HCT116 (cell line): Measurements from ENCODE around the gene ESYT3. TPM values are rescaled to one million over a fixed set of nuclear protein-coding genes. Genes with fewer than 3 reads are reported as not detected.

Experiments used
- ATAC-seq: fragments of 200-7000 bp; cut with Tn5 transposase; 2 replicates; pipeline ENCODE4 v1.9.1; 2020; ENCODE audit warnings: mild to moderate bottlenecking, moderate library complexity
- BruUV-seq: library from RNA; stranded (reverse); fragments of 400-500 nt; replicated peaks from 2 replicates; lab custom pipeline; 2021; lab: Mats Ljungman, UMichigan
- CTCF ChIA-PET: fragments of 300-600 bp; sonication (Branson Sonifier 250); formaldehyde crosslinking; loops from one replicate; lab custom pipeline; 2021; ENCODE audit warnings: antibody characterized with exemption; lab: Charles Lee
- POLR2A ChIA-PET: fragments of 300-600, 350-600 bp; sonication (Branson Sonifier 250); formaldehyde crosslinking; loops from one replicate; lab custom pipeline; 2021; ENCODE audit warnings: antibody characterized with exemption; lab: Charles Lee
- RAD21 ChIA-PET, 2 experiments: fragments of 300-600 bp; sonication (Branson Sonifier 250); formaldehyde crosslinking; loops; one replicate each; lab custom pipeline; 2023; ENCODE audit warnings: low total read pairs in 2 of 2; ENCODE audit not compliant: uncharacterized antibody in 2 of 2, unreplicated experiment in 2 of 2, low non-redundant PET in 1 of 2; lab: Charles Lee
- DNase-seq: peaks from one replicate; pipeline ENCODE4 v3.0.0-alpha.2; 2010; ENCODE audit warnings: low read depth, low spot score
- H2AFZ ChIP-seq: fragments of 200-600 bp; shearing (Covaris generic), sonication (generic); 2 replicates; pipeline ENCODE4 v1.6.1; 2017; ENCODE audit warnings: low read depth, mixed run types, mixed read lengths, antibody characterized with exemption, low read length; ENCODE audit not compliant: poor library complexity, severe bottlenecking
- H3K27ac ChIP-seq: 2 replicates; pipeline ENCODE4 v1.5.1; 2012; ENCODE audit warnings: low read depth, low read length
- H3K27me3 ChIP-seq: fragments of 200-600 bp; sonication (generic); 2 replicates; pipeline ENCODE4 v1.6.1; 2016; ENCODE audit warnings: mixed run types, low read length, mixed read lengths; ENCODE audit not compliant: insufficient read depth
- H3K36me3 ChIP-seq, 2 experiments: fragments of 200-500 bp in 1 of 2; fragments of 200-600 bp in 1 of 2; sonication (Bioruptor generic) in 1 of 2; sonication (generic) in 1 of 2; 2 replicates each; pipeline versions ENCODE4 v1.5.1 to v1.6.1; 2014 to 2016; ENCODE audit warnings: low read length in 2 of 2, inconsistent platforms in 1 of 2, mixed read lengths in 1 of 2, mixed run types in 1 of 2; ENCODE audit not compliant: insufficient read depth in 2 of 2, control insufficient read depth in 1 of 2
- H3K4me1 ChIP-seq, 2 experiments: fragments of 200-600 bp in 1 of 2; sonication (generic) in 1 of 2; 2 replicates each; pipeline versions ENCODE4 v1.5.1 to v1.6.1; 2012 to 2017; ENCODE audit warnings: low read length in 2 of 2, inconsistent platforms in 1 of 2, mild to moderate bottlenecking in 1 of 2, mixed read lengths in 1 of 2, mixed run types in 1 of 2, moderate library complexity in 1 of 2; ENCODE audit not compliant: insufficient read depth in 2 of 2, control insufficient read depth in 1 of 2
- H3K4me2 ChIP-seq: fragments of 200-600 bp; sonication (generic); 2 replicates; pipeline ENCODE4 v1.6.1; 2017; ENCODE audit warnings: mixed run types, low read length, mixed read lengths
- H3K4me3 ChIP-seq, 2 experiments: fragments of 200-600 bp in 1 of 2; sonication (generic) in 1 of 2; replicated peaks in 1 of 2; 2 replicates each; pipeline ENCODE4 v1.5.1; 2011 to 2016; ENCODE audit warnings: low read length in 2 of 2, control low read depth in 1 of 2, low read depth in 1 of 2, mild to moderate bottlenecking in 1 of 2, mixed read lengths in 1 of 2, mixed run types in 1 of 2
- H3K79me2 ChIP-seq: fragments of 200-600 bp; sonication (generic); 2 replicates; pipeline ENCODE4 v1.6.1; 2017; ENCODE audit warnings: mild to moderate bottlenecking, mixed run types, low read length, moderate library complexity, mixed read lengths; ENCODE audit not compliant: insufficient read depth
- H3K9ac ChIP-seq: fragments of 200-600 bp; sonication (generic); 2 replicates; pipeline ENCODE4 v1.6.1; 2016; ENCODE audit warnings: low read length, mixed read lengths
- H3K9me2 ChIP-seq: fragments of 200-600 bp; sonication (generic), shearing (Covaris generic); 2 replicates; pipeline ENCODE4 v1.6.1; 2017; ENCODE audit warnings: mixed run types, mild to moderate bottlenecking, moderate library complexity; ENCODE audit not compliant: insufficient read depth
- H3K9me3 ChIP-seq, 2 experiments: fragments of 200-500 bp in 1 of 2; fragments of 200-600 bp in 1 of 2; sonication (Bioruptor generic) in 1 of 2; sonication (generic) in 1 of 2; 2 replicates each; pipeline ENCODE4 v1.6.1; 2014 to 2017; ENCODE audit warnings: low read length in 2 of 2, mixed read lengths in 2 of 2, inconsistent platforms in 1 of 2, low read depth in 1 of 2, mild to moderate bottlenecking in 1 of 2, mixed run types in 1 of 2, moderate library complexity in 1 of 2; ENCODE audit not compliant: control insufficient read depth in 1 of 2, insufficient read depth in 1 of 2
- H4K20me1 ChIP-seq: fragments of 200-600 bp; sonication (generic), shearing (Covaris generic); 2 replicates; pipeline ENCODE4 v1.6.1; 2017; ENCODE audit warnings: mixed run types, mild to moderate bottlenecking, moderate library complexity; ENCODE audit not compliant: insufficient read depth
- CBX3 ChIP-seq: IDR thresholded peaks from 2 replicates; pipeline ENCODE4 v1.6.1; 2012; ENCODE audit warnings: low read depth
- CEBPB ChIP-seq: IDR thresholded peaks from 2 replicates; pipeline ENCODE4 v1.6.1; 2012; ENCODE audit warnings: low read depth
- EGR1 ChIP-seq: IDR thresholded peaks from 2 replicates; pipeline ENCODE4 v1.6.1; 2012; ENCODE audit warnings: low read depth
- ELF1 ChIP-seq: IDR thresholded peaks from 2 replicates; pipeline ENCODE4 v1.6.1; 2012; ENCODE audit warnings: low read depth, borderline replicate concordance
- EZH2 ChIP-seq: fragments of 200-600 bp; sonication (generic); IDR thresholded peaks from 2 replicates; pipeline ENCODE4 v1.6.1; 2017; ENCODE audit warnings: antibody characterized with exemption, mixed run types
- EZH2phosphoT487 ChIP-seq: fragments of 200-600 bp; IDR thresholded peaks from 2 replicates; pipeline ENCODE4 v1.6.1; 2018; ENCODE audit warnings: antibody characterized with exemption, borderline replicate concordance
- JUND ChIP-seq: IDR thresholded peaks from 2 replicates; pipeline ENCODE4 v1.6.1; 2012
- POLR2A ChIP-seq: IDR thresholded peaks from 2 replicates; pipeline ENCODE4 v1.7.0; 2011; ENCODE audit warnings: borderline replicate concordance; ENCODE audit not compliant: insufficient read depth, insufficient read length; ENCODE audit errors: extremely low read depth
- SIN3A ChIP-seq: IDR thresholded peaks from 2 replicates; pipeline ENCODE4 v1.6.1; 2012; ENCODE audit warnings: low read depth
- SP1 ChIP-seq: IDR thresholded peaks from 2 replicates; pipeline ENCODE4 v1.6.1; 2012; ENCODE audit warnings: low read depth
- SRF ChIP-seq: IDR thresholded peaks from 2 replicates; pipeline ENCODE4 v1.6.1; 2012; ENCODE audit warnings: low read depth
- ZBTB33 ChIP-seq: IDR thresholded peaks from 2 replicates; pipeline ENCODE4 v1.6.1; 2011; ENCODE audit warnings: mild to moderate bottlenecking, low read length, moderate library complexity; ENCODE audit not compliant: insufficient replicate concordance; ENCODE audit errors: extremely low read depth
- ZNF274 ChIP-seq: fragments of 200-500 bp; sonication (Bioruptor generic); IDR thresholded peaks from 2 replicates; pipeline ENCODE4 v1.6.1; 2014; ENCODE audit warnings: mild to moderate bottlenecking, low read depth, low read length, inconsistent platforms
- intact Hi-C: fragments of 100-400 bp; cut with micrococcal nuclease; formaldehyde crosslinking; loops from 2 replicates; pipeline ENCODE4 v1.10.0; 2022
- total RNA-seq: library from RNA; stranded (reverse); gene quantifications from one replicate; pipeline ENCODE4 v1.2.1, GENCODE V29; 2021; ENCODE audit not compliant: unreplicated experiment
- TF ChIP-seq, protein P1 (sequence below): IDR thresholded peaks from 2 replicates; pipeline ENCODE4 v1.6.1; 2012

The ESYT3 gene
- total RNA-seq, 1 experiment from 2014 or later = 0.05 TPM

DNA sequence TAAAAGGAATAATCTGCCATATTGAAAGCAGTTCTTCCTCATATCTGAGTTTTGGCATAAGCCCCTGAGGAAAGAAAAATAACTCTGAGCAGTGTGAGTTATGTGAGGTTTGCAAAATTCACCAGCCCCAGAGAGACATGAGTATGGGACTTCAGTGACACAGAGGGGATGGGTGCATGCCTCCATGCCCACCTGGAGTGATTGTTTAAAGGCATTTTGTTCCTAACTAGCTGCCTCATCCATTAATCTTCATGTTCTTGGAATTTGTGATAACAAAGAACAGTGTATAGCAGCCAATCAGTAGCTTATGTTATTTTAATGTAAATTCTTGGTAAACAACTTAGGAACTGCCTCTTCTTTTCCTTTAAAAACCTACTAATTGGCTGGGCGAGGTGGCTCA lies 11.1 kb upstream of the ESYT3 start:
- Histone ChIP-seq H3K9ac (no peak overlapping the region), H3K36me3 (no peaks in the 10 kb centered on the region), H3K9me2 (no peaks in the 10 kb centered on the region), H4K20me1 (no peaks in the 10 kb centered on the region), H3K4me1 (no peaks in the 10 kb centered on the region), H3K9me3 (no peaks in the 10 kb centered on the region), H3K79me2 (no peaks in the 10 kb centered on the region), H3K27me3 (no peaks in the 10 kb centered on the region), H2AFZ (no peak overlapping the region), H3K4me2 (no peak overlapping the region), H3K27ac (no peak overlapping the region), H3K4me3 (no peak overlapping the region)
- no TSS peak for BruUV-seq
- CTCF ChIA-PET = no interaction called here
- DNase-seq = no peak
- POLR2A ChIA-PET = no interaction called here
- no peak for TF ChIP-seq CEBPB
- no peak for TF ChIP-seq EZH2
- no peak for TF ChIP-seq EGR1
- no peak for TF ChIP-seq JUND
- no peak for TF ChIP-seq ELF1
- TF ChIP-seq SRF = no peak
- TF ChIP-seq, protein P1, sequence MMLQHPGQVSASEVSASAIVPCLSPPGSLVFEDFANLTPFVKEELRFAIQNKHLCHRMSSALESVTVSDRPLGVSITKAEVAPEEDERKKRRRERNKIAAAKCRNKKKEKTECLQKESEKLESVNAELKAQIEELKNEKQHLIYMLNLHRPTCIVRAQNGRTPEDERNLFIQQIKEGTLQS = no peak
- no peak for TF ChIP-seq ZNF274
- TF ChIP-seq POLR2A = no peak
- no peak for TF ChIP-seq EZH2phosphoT487
- no peak for TF ChIP-seq SIN3A
- no peak for TF ChIP-seq ZBTB33
- no peak for TF ChIP-seq CBX3
- no peak for TF ChIP-seq SP1
- RAD21 ChIA-PET = no interaction called here
- no peak for ATAC-seq
- intact Hi-C loops = no loop called here
